HG02642 (cell line): ENCODE data around the gene AKAP5.
A peak's percentile ranks its signal among the peaks of the same experiment; 100 is the strongest.
"Not testable (repeated sequence)": the region's sequence is repeated elsewhere in the genome, so short reads cannot be mapped to it uniquely, and the experiment has no call there.

Source experiments
- ATAC-seq: cut with Tn5 transposase; IDR thresholded peaks from one replicate; pipeline ENCODE4 v1.9.1; 2021; ENCODE audit warnings: mild to moderate bottlenecking; ENCODE audit not compliant: unreplicated experiment, poor library complexity

AKAP5 gene

DNA sequence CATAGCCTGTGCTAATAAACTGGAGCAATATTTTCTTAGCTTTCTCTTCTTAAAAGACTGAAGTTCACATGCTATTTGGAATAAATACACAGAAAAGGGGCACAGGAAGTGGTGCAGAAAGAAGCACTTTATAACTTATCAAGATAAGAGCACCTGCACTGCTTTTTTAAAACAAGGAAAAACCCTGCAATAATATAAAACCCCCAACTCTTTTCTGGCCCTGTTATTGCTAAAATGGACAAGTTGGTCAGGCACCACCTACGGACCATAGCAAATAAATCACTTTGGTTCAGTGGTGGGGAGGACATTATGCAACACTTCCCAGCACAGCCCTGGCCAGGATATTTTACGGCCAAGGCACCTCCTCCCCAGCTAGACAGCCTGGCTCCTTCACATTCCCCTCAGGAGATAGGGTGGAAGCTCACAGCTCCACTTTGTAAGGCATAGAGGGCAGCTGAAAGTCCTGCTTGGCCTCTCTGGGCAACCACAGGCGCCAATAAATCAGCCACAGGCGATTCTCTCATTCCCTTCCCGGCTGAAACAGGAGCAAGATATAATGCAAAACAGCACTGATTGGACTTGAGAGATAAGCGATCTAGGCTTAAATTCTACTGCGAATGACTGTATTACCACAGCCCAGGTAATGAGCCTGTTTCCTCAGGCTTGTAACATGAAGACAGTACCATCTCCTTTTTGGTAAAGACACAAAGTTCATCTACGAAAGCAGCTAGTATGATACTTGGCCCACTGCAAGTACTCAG, 36.3 kb downstream of the AKAP5 start:
- no peak for ATAC-seq

- no peak for ATAC-seq
Observed at GRCh38 chr14:64502456-64502855, 37.2 kb downstream of the AKAP5 start.

DNA sequence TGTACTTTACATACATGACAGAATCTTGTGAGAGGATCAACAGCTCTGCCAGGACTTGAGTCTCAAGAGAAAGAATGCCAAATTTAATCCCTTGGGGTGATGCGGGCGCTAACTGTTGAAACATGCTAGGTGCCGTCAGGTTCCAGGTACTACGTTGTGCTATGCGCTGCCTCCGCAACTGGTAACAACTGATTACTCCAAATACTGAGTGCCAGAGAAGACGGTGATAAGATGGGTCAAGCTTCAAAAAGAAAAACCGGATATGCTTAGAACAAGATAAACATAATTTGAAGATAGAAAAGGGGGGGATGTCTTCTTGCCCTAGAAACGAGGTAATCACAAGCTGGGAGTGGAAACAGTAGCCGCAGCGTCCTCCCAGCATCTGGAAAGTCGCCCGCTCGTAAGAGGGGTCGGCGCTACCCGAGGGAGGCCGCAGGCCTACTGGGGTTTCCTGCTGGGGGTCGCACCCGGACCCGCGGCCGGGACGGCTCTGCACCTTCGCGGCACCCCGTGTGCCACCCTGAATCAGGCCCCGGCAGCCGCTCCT, 37.7 kb downstream of the AKAP5 start:
- ATAC-seq, result no peak

DNA sequence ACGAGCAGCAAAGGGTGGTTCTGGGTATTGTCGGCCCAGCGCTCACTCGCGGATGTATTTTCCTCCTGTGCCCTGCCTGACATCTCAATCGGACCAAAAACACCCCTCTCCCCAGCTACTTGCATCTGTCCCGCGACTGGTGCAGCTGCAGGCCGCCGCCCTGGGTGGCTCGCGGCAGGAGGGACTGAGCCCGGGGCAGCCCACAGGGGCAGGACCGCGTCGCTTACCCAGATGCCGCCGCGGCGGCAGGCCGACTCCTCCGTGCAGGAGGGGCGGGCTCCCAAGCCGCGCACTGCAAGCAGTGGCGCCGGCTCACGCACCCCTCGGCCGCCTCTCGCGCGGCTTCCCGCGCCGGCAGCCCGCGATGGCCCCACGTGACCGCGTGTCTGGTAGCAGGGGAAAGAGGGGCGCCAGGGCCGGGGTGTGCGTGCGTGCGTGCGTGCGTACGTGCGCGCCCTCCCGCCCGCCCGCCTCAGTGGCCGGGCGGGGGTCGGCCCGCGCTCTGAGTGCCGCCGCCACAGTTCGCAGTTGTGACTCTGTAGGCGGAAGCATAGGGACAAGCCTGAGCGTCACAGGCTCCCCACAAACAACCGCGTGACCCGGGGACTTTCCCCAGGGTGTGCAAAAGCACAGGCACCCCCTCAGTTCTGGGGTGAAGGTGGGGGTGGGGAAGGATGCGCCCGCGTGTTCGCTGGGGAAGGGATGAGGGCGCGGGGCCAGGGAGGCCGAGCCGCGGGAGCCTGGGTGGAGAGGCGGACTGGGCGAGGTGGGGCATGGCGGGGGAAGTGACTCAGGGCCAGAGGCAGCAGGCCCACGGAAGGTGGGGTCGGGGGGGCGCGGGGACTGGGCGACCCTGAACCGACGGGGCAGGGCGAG, 38.4 kb downstream of the AKAP5 start, which contains the start of gene ZBTB25:
TSS of gene ZBTB25 (minus strand) at position 405 of the 876 bp plus-strand sequence. CDS start 13,305 bp downstream, outside the sequence.
- ATAC-seq, result peak; percentile 68

GRCh38 chr14:64504310-64504896, 39.1 kb downstream of the AKAP5 start, which contains the start of gene ZBTB1:
ZBTB1 (plus strand) TSS chr14:64504770; CDS start chr14:64521505, 16,735 bp downstream.
- peak; percentile 33 for ATAC-seq

DNA sequence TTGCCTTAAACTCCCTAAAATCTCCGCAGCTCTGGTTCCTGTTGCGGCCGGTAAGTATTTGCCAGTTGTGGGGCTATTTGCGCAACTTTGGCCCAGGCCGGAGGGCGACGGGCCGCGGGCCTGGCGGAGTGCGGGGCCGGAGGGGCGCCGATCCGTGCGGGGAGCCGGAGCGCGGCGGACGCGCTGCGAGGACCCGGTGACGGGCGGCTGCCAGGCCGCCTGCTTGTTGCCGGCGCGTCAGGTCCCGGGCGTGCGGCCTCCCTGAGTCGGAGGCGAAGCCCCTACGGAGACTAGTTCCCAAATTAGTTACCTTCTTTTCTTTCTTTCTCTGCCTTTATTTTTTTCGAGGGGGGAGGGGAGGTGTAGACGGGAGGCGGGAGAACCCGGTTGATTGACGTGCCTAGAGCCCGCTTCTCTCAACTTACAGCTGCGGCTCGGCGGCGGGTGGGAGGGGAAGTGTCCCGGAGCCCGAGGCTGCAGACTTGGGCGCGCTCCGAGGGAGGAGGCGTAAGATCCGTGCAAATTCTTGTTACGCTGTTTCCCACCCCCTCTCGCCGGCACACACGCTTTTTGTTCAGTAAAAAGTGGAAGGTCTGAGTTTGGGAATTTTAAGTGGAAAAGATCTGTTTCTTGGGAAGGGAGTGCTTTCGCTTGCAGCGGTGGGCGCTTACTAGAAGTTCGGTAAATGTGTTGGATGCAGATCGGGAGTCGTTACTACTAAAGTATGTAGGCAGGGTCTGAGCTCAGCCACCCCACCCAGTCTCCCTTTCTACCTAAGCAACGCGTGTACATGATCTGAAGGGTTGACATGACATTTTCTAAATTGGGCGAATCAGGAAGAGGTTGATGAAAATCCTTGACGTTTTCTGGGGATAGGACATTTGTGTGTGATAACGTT, 39.8 kb downstream of the AKAP5 start:
- peak; percentile 29 for ATAC-seq

DNA sequence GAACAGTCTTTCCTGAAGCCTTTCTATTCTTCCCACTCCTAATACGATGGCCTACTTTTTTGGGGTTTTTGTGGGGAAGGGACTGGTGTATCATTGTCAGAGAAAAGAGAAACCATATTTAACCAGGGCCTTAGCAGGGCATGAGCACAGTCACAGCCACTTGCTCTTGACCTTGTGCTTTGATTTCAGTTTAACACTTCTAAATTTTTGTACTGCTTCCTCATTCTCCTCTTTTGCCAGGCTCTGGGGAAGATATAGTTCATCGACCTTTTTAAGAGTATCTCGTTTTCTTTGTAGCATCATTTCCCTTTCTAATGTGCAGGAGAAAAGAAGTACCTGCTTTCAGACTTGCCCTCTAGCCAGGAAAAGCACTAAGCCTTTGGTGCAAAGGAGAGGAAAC, 41.4 kb downstream of the AKAP5 start:
- no peak for ATAC-seq

GRCh38 chr14:64507376-64508156, 42.3 kb downstream of the AKAP5 start:
- ATAC-seq, result no peak

GRCh38 chr14:64508215-64508776, 43.0 kb downstream of the AKAP5 start:
- no peak for ATAC-seq

GRCh38 chr14:64509036-64509435, 43.7 kb downstream of the AKAP5 start:
- ATAC-seq, result no peak

- ATAC-seq, result no peak
Observed at GRCh38 chr14:64510825-64511671, 45.7 kb downstream of the AKAP5 start.

- ATAC-seq, result no peak
Observed at GRCh38 chr14:64513271-64513670, 48.0 kb downstream of the AKAP5 start.

DNA sequence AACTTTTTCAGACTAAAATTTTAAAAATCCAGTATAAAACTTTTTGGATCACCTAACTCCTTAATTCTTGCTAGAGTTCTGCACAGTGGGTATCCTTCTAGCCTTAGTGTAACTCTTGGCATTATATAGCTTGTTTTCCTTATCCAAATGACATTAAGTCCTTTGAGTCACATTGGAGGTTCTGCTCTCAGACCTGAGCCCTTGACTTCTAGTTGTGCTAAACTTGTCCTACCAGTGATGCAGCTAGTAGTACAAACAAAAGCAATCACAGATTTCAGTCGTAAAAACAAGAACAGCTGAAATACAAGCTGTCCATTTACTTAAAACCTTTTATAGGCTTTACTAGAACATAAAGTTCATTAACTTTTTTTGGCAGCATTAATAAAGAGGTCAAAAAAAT, 49.8 kb downstream of the AKAP5 start:
- no peak for ATAC-seq

- ATAC-seq, result no peak
Observed at GRCh38 chr14:64516969-64517368, 51.7 kb downstream of the AKAP5 start.

DNA sequence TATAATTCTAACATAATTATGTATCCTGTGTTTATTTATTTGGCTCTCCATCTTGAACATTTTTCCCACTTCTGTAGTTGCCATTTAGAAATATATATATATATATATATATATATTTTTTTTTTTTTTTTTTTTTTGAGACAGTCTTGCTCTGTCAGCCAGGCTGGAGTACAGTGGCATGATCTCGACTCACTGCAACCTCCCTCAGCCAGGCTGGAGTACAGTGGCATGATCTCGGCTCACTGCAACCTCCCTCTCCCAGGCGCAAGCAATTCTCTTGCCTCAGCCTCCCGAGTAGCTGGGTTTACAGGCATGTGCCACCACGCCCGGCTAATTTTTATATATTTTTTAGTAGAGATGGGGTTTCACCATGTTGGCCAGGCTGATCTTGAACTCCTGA, 52.4 kb downstream of the AKAP5 start:
- not testable (repeated sequence) for ATAC-seq

GRCh38 chr14:64518229-64518628, 52.9 kb downstream of the AKAP5 start:
- ATAC-seq, result no peak

GRCh38 chr14:64520699-64521098, 55.4 kb downstream of the AKAP5 start:
- ATAC-seq, result no peak
